ENCODE data around the gene NCKAP5. TPM values are rescaled to one million over a fixed set of nuclear protein-coding genes. Genes with fewer than 3 reads are reported as not detected.

NCKAP5 gene
- total RNA-seq, 1 donor from 2014 or later, result 0.46 TPM

- Mint-ChIP-seq H3K27ac (ENCODE audit: unreplicated experiment) (no peak overlapping the region), H3K27me3 (ENCODE audit: unreplicated experiment) (no peaks in the 10 kb centered on the region), H3K36me3 (ENCODE audit: unreplicated experiment) (no peaks in the 10 kb centered on the region), H3K9me3 (ENCODE audit: unreplicated experiment) (no peaks in the 10 kb centered on the region), H3K4me3 (ENCODE audit: unreplicated experiment) (no peak overlapping the region), H3K4me1 (ENCODE audit: unreplicated experiment) (no peaks in the 10 kb centered on the region)
- DNase-seq (ENCODE audit: extremely low spot score, unreplicated experiment), result no peak
- TF ChIP-seq, protein P1, sequence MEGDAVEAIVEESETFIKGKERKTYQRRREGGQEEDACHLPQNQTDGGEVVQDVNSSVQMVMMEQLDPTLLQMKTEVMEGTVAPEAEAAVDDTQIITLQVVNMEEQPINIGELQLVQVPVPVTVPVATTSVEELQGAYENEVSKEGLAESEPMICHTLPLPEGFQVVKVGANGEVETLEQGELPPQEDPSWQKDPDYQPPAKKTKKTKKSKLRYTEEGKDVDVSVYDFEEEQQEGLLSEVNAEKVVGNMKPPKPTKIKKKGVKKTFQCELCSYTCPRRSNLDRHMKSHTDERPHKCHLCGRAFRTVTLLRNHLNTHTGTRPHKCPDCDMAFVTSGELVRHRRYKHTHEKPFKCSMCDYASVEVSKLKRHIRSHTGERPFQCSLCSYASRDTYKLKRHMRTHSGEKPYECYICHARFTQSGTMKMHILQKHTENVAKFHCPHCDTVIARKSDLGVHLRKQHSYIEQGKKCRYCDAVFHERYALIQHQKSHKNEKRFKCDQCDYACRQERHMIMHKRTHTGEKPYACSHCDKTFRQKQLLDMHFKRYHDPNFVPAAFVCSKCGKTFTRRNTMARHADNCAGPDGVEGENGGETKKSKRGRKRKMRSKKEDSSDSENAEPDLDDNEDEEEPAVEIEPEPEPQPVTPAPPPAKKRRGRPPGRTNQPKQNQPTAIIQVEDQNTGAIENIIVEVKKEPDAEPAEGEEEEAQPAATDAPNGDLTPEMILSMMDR (IDR thresholded peaks at IDR 0.05), result no peak
Observed at GRCh38 chr2:133333181-133333580, 235.1 kb downstream of the NCKAP5 start.

GRCh38 chr2:133331436-133331835 is 236.8 kb downstream of the NCKAP5 start:
- DNase-seq (ENCODE audit: extremely low spot score, unreplicated experiment), result no peak
- Mint-ChIP-seq H3K36me3 (ENCODE audit: unreplicated experiment) (no peaks in the 10 kb centered on the region), H3K27ac (ENCODE audit: unreplicated experiment) (no peak overlapping the region), H3K4me1 (ENCODE audit: unreplicated experiment) (peaks cover 5% of the 10 kb centered on the region), H3K4me3 (ENCODE audit: unreplicated experiment) (no peak overlapping the region), H3K27me3 (ENCODE audit: unreplicated experiment) (no peaks in the 10 kb centered on the region), H3K9me3 (ENCODE audit: unreplicated experiment) (no peaks in the 10 kb centered on the region)
- TF ChIP-seq, protein P1 (IDR thresholded peaks at IDR 0.05), result no peak

GRCh38 chr2:133326652-133327397 is 241.4 kb downstream of the NCKAP5 start:
- no peak overlapping the region for H3K4me3 Mint-ChIP-seq (ENCODE audit: unreplicated experiment)
- H3K4me1 Mint-ChIP-seq (ENCODE audit: unreplicated experiment), result peaks cover 24% of the 10 kb centered on the region
- no peak overlapping the region for H3K27ac Mint-ChIP-seq (ENCODE audit: unreplicated experiment)
- no peaks in the 10 kb centered on the region for H3K27me3 Mint-ChIP-seq (ENCODE audit: unreplicated experiment)
- DNase-seq (ENCODE audit: extremely low spot score, unreplicated experiment), result no peak
- TF ChIP-seq, protein P1 (IDR thresholded peaks at IDR 0.05), result no peak
- no peaks in the 10 kb centered on the region for H3K36me3 Mint-ChIP-seq (ENCODE audit: unreplicated experiment)
- no peaks in the 10 kb centered on the region for H3K9me3 Mint-ChIP-seq (ENCODE audit: unreplicated experiment)

DNA sequence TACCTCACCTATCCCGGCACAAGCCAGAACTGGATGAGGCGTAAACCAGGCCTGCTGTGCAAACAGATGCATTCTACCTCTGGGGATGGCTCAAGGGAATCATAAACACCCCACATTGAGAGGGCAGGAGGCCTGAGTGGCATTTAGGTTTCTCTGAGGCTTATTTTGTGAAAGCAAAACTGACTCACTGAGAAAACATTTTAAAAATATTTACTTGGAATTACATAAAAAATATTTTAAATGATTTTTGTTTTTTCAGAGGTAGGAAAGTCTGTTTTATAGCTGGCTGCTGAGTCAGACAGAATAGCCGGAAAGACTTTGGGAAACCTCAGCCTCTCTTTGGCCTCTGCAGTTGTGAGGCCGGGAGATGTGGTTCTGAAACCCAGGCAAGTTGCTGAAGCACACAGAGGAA is 244.1 kb downstream of the NCKAP5 start:
- H3K36me3 Mint-ChIP-seq (ENCODE audit: unreplicated experiment), result no peaks in the 10 kb centered on the region

GRCh38 chr2:133322909-133323308 is 245.4 kb downstream of the NCKAP5 start:
- Mint-ChIP-seq H3K27me3 (ENCODE audit: unreplicated experiment) (no peaks in the 10 kb centered on the region), H3K4me1 (ENCODE audit: unreplicated experiment) (peaks cover 24% of the 10 kb centered on the region), H3K36me3 (ENCODE audit: unreplicated experiment) (no peaks in the 10 kb centered on the region), H3K9me3 (ENCODE audit: unreplicated experiment) (no peaks in the 10 kb centered on the region), H3K4me3 (ENCODE audit: unreplicated experiment) (no peak overlapping the region), H3K27ac (ENCODE audit: unreplicated experiment) (no peak overlapping the region)
- TF ChIP-seq, protein P1 (IDR thresholded peaks at IDR 0.05), result no peak
- no peak for DNase-seq (ENCODE audit: extremely low spot score, unreplicated experiment)

More for the DNA sequence above, 244.1 kb downstream of the NCKAP5 start:
- Mint-ChIP-seq H3K4me3 (ENCODE audit: unreplicated experiment) (no peak overlapping the region), H3K4me1 (ENCODE audit: unreplicated experiment) (peaks cover 24% of the 10 kb centered on the region), H3K27me3 (ENCODE audit: unreplicated experiment) (no peaks in the 10 kb centered on the region), H3K27ac (ENCODE audit: unreplicated experiment) (peak overlapping the region; percentile 60), H3K9me3 (ENCODE audit: unreplicated experiment) (no peaks in the 10 kb centered on the region)
- no peak for DNase-seq (ENCODE audit: extremely low spot score, unreplicated experiment)
- TF ChIP-seq, protein P1 (IDR thresholded peaks at IDR 0.05), result no peak

Data from osteocyte (in vitro differentiated cells).